Activated naive CD4-positive, alpha-beta T cell treated with anti-CD3 and anti-CD28 coated beads, Interleukin-2, amount 50 U/mL, for 16 hours (primary cell): ENCODE results near the gene ZCCHC24.

Experiments
- DNase-seq: peaks from one replicate; pipeline ENCODE4 v3.0.0-alpha.2; 2020

Gene ZCCHC24

DNA sequence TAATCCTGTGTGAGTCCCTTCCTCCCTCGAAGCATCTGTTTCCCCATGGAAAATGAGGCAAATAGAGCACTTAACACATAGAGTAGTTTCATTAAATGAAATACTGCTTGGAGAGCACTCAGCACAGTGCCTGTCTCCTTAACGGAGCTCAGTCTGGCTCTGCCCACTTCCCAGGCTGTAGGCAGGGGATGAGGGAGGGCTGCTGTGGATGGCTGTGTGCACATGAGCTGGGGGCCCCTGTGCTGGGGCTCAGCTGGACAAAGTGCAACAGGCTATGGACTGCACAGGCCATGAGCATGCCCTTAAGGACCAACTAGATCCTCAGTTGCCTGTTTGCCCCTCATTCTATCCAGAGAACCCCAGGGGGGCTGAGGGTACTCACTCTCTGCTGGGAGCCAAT is 14.5 kb downstream of the ZCCHC24 start:
- DNase-seq, result no peak

DNA sequence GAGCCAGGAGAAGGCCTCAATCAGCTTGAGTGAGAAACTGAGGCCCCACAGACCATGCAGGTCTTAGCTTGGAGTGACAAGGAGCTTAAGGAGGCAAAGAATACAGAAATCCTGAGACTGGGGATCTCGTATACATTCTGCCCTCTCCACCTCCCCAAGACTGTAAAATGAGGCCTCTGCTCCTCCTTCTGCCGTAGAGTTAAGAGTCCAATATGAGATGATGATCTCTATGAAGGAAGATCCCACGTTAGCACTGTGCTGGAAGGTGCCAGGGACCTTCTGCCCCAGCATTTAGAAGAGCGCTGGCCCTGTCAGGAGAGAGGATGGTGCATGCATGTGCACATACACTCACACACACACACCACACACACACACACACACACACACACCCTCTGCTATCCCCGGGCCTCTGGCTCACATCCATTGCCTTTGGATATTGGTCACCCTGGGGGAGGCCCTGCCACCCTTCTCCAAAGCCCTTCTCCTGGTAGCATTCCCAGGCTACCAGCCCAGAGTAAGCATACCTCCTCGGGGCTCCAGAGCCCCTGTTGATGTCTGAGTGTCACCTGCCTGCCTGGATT is 15.0 kb downstream of the ZCCHC24 start:
- no peak for DNase-seq

DNA sequence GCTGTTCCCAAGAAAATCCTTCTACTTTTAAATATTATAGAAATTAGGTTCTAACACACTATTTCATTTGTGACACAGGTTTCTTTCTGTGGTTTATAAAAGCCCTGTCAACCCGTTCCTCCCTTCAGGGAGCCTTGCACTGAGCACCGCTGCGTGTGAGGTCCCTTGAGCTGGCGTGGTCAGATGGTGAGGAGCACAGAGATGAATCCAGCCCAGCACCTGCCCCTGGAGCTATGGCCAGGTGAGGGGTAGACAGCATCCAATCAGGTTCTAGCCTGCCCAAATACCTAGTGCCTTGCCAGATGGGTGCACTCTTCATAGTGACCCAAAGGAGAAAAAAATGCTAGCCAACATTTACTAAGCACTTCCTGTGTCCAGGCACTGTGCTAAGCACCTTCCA is 15.7 kb downstream of the ZCCHC24 start:
- no peak for DNase-seq

DNA sequence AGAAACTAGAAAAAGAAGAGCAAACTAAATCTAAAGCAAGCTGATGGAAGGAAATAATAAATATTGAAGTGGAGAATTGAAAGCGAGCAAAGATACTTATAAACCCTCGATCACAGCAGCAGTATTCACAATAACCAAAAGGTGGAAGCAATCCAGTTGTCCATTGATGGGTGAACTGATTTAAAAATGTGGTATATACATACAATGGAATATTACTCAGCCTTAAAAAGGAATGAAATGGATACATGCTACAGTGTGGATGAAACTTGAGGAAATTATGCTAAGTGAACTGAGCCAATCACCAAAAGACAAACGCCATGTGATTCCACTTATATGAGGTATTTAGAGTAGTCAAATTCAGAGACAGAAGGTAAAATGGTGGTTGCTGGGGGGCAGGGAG is 17.5 kb downstream of the ZCCHC24 start:
- no peak for DNase-seq

DNA sequence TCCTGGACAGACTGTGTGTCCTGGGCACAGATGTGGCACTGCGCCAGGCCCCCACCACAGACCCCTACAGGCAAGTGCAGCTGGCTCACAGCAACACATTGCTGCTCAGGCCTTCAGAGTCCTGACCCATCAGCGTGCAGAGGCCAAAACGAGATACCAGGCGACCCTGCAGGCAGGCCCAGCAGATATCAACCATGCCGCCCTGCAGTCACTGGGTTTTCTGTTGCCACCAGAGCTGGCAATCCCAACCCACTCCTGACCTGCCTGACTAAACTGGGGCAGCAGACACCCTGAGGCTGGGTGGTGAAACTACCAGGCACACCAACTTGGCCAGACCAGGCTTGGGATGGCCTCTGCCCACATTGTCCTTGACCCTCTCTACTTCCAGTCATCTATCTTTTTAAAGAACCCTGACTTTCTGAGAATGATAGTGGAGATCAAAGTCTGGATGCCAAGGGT is 20.3 kb downstream of the ZCCHC24 start:
- no peak for DNase-seq

DNA sequence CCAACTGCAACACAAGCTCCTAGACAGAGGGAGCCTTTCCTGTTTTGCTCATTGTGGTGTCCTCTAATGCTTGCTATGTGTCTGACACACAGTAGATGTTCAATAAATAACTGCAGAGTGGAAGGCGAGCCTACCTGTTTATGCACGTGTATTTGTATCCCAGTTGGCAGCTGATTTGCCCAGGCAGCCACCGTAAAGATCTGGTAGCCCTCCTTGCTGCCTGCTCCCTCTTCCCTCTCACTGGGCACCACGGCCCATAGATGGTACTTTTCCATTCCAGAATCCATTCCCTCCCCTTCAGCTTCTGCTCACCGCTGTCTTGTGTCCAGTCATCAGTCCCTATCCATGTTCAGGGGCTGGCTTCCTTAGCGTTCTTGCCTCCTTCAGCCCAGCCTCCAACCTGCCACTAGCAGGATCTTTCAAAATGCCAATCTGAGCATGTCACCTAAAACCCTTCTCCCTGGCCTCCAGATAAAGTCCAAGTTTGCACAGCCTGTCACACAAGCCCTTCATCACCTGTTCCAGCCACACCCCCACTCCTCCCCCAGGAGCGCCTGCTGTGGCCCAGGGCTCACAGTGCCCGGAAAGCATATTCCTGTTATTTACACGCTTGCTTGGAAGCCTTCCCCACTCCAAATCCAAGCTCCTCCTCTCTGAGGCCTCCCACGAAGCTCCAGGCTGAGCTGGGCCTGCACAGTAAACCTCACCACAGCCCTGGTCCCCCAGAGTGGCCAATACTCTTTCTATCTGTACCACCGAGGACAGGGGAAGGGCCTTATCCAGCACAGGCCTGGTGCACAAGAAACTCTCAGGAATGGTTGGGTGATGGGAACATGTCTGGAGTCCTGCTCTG is 21.0 kb downstream of the ZCCHC24 start:
- no peak for DNase-seq

DNA sequence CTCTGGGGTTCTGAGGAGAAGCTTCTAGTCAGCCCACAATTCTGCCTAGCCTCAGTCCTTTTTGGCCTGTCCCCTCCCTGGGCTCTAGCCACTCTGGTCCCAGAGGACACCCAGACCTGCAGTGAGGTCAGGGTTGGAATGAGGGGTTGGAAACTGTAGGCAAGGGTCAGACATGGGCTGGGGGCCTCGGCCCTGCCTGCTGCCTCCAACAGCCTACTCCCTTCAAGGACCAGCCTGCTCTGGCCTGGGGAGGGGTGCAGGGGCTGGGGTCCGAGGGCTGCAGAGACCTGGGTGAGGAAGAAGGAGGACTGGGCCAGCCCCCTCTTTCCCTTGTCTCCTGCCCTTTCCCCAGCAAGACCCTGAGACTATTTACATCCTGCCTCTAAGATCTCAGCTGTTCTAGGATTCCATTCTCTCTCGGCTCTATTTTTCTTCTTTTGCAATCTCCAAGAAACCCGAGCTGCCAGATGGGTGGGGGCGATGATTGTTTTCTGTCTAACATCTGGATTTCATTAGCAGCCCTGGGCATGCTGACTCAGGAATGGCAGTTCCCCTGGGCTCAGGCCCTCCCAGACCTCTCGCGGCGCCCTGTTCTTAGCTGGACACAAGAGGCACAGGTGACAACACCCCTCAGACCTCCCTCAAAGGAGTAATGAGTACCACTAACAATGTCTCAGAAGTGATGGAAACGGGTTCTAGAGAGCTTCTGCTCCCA is 23.1 kb downstream of the ZCCHC24 start:
- DNase-seq, result no peak

DNA sequence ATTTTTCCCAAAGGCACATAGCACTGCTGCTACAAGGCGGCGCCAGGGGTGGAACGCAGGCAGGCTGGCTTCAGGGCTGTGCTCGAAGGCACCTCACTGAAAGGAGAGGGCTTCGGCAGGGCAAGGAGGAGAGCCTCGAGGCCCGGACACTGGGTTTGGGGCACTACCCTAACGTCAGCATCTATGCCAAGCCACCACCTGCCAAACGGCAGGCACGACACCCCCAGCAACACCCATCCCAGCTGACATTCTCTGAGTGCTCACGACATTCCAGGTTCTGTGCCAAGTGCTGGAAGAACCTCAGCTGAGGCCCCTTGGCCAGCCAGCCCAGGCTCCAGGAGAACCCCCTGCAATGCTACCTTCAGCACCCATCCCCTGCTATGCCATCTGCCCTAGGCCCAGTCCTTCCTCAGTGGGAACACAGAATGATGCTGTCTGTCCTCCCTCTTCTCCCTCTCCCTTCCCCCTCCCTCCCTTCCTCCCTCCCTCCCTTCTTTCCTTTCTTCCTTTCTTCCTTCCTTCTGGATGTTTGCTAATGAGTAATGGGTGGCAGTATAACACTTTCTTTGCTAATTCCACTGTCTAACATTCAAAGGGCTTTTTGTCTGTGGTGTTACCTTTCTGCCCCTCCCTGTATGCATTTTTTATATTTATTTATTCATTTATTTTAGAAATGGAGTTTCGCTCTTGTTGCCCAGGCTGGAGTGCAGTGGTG is 24.3 kb downstream of the ZCCHC24 start:
- no peak for DNase-seq

DNA sequence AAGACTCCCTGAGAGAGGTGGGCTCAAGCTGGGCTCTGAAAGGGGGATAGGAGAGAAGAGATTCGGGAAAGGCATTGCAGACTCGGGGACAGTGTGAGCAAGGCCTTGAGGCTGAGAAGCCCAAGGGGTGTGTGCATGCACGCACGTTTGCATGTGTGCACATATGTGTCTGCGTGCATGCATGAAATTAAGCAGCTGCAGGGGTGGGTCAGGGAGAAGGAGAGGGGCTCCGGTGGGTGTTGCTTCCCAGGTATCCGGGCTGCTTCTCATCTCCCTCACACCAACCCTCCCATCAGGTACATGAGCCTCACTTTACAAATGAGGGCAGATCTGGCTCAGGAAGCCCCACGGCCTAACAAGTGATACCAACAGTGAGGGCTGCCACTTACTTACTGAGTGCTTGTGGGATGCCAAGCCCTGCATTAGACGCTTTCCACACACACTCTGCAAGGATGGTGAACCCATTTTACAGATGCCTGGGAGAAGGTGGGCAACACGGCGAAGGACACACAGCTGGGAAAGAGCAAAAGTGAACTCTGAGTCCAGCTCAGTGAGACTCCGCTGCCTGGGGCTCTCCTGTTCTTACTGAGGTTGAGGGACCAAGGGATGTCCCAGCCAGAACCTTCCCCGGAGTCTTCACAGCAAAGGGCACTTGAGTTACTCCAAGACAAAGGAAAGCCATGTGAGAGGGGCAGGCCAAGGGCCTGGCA is 26.4 kb downstream of the ZCCHC24 start:
- DNase-seq, result no peak

DNA sequence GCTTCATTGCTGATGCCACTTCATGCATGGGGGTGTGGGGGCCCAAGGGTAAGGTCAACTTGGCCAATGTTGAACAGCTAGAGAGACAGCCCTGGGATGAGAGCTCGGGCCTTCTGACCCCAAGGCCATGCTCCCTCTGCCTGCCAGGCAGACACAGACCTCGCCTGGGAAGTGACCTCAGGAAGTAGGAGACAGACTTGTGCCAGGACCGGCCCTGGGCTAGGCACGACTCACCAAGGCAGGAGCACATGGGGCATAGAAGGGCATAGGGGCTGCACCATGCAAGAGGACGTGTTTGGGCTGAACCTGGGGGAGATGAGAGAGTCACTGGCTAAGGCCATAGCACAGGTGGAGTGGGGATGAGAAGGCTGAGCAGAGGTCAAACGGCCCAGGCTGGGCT is 27.1 kb downstream of the ZCCHC24 start:
- no peak for DNase-seq

DNA sequence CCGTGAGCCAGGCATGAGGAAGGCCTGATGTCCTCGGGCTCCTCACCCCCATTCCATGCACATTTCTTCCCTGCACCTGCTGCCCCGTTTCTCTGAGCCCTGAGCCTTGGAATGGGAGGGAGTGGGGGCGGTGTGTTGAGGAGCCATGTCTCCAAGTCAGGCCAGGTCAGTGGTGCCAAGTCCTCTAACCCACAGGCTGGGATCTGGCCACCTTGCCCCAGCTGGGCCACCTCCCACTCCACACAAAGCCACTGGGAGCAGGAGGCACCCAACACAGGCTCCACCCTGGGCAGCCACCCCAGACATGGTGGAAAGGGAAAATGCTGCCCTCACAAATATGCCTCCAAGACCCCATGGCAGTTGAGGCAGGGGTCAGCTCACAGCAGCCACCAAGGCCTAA is 27.7 kb downstream of the ZCCHC24 start:
- DNase-seq, result no peak

DNA sequence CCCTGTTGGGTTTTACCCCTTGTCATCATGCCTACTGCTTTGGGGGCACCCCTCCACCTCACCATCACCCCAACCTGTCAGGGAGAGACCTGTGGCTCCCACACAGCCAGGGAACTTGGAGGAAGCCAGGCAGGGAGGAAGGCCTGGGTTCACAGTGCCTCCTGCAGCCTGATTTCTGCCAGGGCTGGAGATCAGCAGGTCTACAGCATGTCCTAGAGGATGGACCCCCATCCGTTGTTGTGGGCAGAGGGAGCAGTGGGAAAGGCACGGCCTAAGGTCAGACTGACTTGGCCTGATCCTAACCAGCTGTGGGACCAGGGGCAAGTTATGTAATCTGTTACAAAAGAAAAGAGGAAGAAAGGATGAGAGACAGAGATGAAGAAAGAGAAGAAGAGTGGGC is 28.2 kb downstream of the ZCCHC24 start:
- no peak for DNase-seq

DNA sequence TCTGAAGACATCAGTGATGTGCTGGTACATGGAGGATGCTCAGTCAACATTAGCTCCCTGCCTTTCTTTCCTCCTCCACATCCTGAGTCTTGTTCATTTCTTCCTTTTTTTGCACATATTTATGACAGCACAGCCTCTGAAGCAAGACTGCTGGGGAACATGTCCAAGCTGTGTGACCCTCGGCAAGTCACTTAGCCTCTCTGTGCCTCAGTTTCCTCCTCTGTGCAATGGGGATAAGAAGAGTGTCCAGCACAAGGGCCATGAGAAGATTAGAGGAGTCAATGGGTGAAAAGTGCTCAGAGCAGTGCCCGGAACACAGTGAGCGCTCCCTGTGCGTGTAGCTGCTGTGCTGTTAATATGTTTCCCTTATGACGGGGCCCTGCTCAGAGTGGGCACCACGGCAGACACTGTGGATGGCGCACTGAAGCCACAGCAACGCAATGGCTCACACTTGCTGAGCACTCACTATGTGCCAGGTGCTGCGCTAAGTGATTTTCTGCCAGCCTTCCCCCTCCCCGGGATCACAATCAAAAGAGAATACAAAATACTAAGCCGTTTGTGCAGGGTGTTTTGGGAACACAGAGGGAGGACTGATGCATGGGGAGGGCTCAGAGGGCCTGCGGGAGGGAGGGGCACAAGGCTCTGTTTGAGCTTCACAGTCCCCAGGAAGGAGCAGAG is 28.7 kb downstream of the ZCCHC24 start:
- no peak for DNase-seq

DNA sequence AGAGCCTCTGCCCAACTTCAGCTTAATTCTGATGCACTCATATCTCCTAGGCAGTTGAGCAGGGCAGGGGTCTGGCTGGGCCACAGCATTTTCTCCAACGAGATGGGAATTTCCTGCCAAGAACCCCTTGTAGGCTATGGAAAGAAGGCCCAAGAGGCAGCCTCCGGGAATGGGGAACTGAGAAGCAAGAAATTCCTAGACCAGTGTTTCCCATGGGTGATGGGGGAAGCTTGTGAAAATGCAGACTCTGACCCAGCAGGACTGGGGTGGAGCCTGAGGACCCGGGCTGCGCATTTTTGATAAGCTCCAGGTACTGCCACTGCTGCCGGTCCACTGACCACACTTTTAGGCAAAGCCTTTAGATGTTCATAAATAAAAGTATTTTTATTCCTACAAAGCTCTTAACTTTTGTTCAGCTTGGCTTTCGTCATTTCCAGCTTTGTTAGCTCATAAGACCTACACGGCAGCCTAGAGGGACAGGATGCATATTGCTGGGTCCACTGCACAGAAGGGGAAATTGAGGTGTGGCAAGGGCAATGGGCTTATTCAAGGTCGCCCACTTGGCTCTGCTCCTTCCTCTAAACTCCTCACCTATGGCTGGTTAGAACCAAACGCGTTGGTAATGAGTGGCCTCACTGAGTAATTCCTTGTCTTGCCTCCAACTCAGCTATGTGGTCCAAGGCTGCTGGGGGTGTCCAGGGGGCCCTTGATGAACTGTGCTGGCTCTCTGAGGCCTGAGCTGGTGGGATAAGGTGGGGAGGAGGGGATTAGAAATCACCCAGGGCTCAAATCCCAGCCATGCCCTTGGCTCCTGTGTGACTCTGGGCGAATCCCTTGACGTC is 29.5 kb downstream of the ZCCHC24 start:
- DNase-seq, result no peak

DNA sequence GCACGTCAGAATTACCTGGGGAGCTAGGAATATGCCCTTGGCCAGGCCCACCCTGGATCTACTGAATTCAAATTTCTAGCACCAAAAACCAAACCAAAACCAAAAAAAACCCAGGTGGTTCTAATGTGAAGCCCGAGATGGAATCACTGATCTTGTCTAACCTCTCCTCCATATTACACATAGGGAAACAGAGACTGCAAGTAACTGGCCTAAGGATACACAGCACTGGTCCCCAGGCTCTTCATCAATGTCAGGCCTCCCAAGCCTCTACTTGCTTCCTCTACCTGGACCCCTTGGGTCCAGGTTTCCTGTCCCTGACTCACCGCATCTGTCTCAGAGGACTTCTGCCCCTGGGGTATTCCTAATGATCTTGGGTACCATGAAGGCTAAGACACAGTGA is 30.7 kb downstream of the ZCCHC24 start:
- DNase-seq, result no peak

DNA sequence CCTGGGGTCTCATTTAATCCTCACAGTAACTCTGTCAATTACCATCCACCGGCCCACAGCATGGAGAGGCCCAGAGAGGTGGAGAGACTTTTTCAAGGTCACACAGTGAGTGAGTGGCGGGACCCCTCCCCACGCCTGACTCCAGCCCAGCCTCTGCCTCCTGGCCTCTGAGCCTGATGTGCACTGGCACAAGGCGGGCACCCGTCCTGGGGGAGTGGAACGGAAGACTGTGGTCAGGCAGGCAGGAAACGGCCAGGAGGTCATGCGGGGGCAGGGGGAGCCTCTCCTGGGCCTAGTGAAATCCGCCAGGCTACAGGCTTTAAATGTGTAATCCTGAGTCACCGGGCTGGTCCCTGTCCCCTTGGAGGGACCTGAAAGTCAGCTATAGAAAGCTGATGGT is 32.2 kb downstream of the ZCCHC24 start:
- no peak for DNase-seq

DNA sequence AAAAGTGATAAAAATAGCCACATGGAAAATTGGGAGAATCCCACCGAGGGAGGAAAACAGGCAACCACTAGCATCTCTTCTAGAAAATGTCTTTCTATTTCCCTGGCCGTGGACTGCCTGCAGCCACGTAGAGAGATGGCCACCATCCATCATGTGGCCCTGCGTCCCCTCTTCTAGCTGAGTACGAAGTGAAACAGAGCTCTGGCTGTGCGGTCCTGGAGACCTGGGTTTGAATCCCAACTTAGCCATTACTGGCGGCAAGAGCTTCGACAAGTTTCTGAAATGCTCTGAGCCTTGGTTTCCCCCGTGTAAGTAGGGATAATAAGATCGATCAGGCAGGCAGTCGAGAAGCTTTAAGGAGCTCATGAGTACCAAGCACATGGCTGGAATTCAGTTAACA is 32.9 kb downstream of the ZCCHC24 start:
- DNase-seq, result no peak

DNA sequence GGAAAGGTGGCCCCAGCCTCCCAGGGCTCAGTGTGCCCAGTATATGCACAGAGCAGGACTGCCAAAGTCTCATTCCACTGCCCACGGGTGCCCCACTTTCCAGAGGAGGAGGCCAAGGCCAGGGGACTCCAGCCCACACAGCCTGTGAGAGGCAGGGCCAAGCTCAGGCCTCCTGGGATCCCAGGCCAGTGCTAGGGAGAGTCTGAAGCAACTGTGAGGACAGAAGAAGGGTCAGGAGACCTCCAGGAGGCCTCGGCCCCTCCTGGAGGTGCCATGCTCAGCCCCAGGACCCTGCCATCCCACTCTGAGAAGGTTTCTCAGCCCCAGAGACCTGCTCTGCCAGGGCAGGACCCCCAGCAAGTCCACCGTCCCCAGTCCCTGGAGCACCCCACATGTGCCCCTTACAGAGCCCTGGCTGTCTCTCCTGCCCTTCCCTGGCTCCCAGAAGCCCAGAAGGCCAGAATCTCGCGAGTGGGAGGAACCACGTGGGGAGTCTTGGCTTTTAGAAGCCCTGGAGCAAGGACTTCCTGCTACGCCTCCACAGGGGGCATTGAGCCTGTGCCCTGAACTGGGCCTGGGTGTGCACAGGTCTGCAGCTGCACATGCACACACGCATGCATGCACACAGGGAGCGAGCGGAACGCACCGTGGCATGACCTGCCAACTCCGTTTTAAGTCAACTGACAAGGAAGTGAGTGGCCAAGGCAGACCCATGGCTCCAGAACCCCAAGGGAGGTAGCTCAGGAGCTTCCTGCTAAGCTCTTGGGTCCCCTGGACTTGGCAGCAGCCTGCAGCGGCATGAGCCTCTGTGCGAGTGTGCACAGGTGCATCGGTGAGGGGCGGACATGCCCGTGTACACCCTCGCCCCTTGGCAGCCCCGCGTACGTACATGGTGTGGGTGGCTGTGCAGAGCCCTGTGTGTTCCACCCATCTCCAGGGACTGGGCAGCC is 33.6 kb downstream of the ZCCHC24 start:
- no peak for DNase-seq

DNA sequence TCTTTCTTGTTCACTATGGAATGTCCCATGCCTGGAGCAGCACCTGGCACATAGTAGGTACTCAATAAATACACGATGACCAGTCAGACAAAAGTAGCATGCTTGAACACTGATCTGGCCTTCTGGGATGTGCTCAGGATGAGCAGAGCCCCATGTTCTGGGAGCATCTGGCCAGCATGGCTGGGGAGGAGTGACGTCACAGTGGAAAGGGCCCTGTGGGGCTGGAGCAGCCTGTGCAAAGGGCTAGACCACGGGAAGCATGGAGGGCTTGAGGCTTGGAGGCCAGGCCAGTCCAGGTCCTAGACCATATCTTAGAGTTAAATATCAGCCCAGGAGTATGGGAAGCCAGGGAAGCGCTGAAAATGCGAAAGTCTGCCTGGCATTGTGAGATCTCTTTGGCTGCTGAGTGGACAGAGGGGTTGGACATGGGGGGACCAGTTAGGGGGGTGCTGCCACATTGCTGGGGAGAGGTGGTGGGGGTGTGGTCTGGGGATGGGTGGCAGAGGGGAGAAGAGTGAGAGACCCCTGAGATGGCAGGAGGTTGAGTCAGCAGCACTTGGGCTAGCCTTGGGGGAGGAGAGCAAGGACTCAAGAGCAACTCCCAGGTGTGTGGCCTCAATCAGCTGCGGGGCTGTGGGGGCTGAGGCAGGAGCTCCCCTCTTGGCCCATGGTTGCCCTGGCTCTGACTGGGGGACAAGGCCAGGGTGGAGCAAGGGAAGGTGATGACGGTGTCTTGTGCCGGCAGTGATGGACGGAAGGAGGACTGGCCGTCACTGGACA is 34.9 kb downstream of the ZCCHC24 start:
- no peak for DNase-seq
